LNCAP (cell line): Measurements from ENCODE around the gene KLF1.

ENCODE experiments used
- CTCF ChIP-seq: fragments of 450-650 bp; IDR thresholded peaks from 2 replicates; pipeline ENCODE4 v1.5.1; 2017; ENCODE audit warnings: mild to moderate bottlenecking

KLF1 gene

GRCh38 chr19:12880551-12881171 is 6.3 kb downstream of the KLF1 start:
- TF ChIP-seq CTCF: no peak

- no peak for TF ChIP-seq CTCF
Observed at GRCh38 chr19:12875086-12875485, 11.9 kb downstream of the KLF1 start.

- TF ChIP-seq CTCF: no peak
Observed at GRCh38 chr19:12873891-12874745, 12.9 kb downstream of the KLF1 start.

- TF ChIP-seq CTCF: no peak
Observed at GRCh38 chr19:12872941-12873890, 13.8 kb downstream of the KLF1 start.

- no peak for TF ChIP-seq CTCF
Observed at GRCh38 chr19:12872255-12872654, 14.7 kb downstream of the KLF1 start.

- TF ChIP-seq CTCF: no peak
Observed at GRCh38 chr19:12871681-12872080, 15.3 kb downstream of the KLF1 start.

GRCh38 chr19:12868540-12869112 is 18.4 kb downstream of the KLF1 start:
- no peak for TF ChIP-seq CTCF
